ENCODE measurements around the gene MAPK8. TPM values are rescaled to one million over a fixed set of nuclear protein-coding genes. Genes with fewer than 3 reads are reported as not detected.
"Not testable (repeated sequence)": the region's sequence is repeated elsewhere in the genome, so short reads cannot be mapped to it uniquely, and the experiment has no call there.

MAPK8 gene
- total and polyA plus RNA-seq, 12 donors, result 7.6 to 103 (median 31.9) TPM

DNA sequence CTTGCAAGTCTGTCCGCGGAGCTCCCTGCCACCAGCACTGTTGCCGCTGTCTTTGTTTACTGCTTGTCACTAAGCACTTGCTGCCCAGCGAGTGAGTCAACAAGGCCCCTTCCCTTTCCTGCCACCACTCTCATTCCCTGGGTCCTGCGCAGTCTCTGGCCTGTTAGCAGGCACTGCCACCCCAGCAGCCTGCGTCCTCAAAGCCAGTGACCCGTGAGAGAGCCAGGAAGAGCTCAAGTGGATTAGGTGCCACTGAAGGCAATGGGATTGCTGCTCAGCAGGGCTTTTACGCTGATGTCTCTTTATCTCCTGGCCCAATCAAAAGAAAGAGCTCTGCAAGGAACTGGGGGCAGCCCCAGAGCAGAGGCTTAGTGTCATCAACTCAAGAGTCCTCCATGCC lies 31.8 kb upstream of the MAPK8 start, which contains the start of gene FRMPD2:
Gene FRMPD2 (minus strand): TSS at position 61 of the 400 bp plus-strand sequence. CDS start 129 bp downstream, outside the sequence.
- DNase-seq, result no peak
- Histone ChIP-seq H3K36me3 (replicated peaks in 1 of 2) (no peaks in the 10 kb centered on the region), H3K27me3 (no peaks in the 10 kb centered on the region), H3K9me3 (replicated peaks in 1 of 3) (no peaks in the 10 kb centered on the region), H3K4me1 (replicated peaks in 1 of 2) (no peaks in the 10 kb centered on the region), H3K27ac (no peak within 1 kb of the TSS), H3K4me3 (no peak within 1 kb of the TSS)
- 85 to 93% (median 89%) methylated on average over 7 to 8 of the region's 8 CpGs for WGBS, 4 donors
- intact Hi-C loops (cut with DNase I), result no loop called here
- TF ChIP-seq, protein P1, sequence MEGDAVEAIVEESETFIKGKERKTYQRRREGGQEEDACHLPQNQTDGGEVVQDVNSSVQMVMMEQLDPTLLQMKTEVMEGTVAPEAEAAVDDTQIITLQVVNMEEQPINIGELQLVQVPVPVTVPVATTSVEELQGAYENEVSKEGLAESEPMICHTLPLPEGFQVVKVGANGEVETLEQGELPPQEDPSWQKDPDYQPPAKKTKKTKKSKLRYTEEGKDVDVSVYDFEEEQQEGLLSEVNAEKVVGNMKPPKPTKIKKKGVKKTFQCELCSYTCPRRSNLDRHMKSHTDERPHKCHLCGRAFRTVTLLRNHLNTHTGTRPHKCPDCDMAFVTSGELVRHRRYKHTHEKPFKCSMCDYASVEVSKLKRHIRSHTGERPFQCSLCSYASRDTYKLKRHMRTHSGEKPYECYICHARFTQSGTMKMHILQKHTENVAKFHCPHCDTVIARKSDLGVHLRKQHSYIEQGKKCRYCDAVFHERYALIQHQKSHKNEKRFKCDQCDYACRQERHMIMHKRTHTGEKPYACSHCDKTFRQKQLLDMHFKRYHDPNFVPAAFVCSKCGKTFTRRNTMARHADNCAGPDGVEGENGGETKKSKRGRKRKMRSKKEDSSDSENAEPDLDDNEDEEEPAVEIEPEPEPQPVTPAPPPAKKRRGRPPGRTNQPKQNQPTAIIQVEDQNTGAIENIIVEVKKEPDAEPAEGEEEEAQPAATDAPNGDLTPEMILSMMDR (IDR thresholded peaks at IDR 0.05), result no peak
- no peak for TF ChIP-seq POLR2A (IDR thresholded peaks at IDR 0.05)

DNA sequence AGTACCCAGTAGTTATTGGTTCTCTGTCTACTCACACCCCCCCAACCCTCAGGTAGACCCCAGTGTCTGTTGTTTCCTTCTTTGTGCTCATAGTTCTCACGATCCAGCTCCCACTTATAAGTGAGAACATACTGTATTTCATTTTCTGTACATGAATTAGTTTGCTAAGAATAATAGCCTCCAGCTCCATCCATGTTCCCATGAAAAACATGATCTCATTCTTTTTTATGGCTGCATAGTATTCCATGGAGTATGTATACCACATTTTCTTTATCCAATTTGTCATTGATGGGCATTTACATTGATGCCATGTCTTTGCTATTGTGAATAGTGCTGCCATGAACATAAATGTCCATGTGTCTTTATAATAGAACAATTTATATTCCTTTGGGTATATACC lies 29.4 kb upstream of the MAPK8 start:
- DNase-seq, result no peak
- H3K4me3 ChIP-seq, result no peak overlapping the region
- intact Hi-C loops (cut with DNase I), result no loop called here
- no peak for TF ChIP-seq POLR2A (IDR thresholded peaks at IDR 0.05)
- TF ChIP-seq, protein P1 (IDR thresholded peaks at IDR 0.05), result no peak
- H3K4me1 ChIP-seq (replicated peaks in 1 of 2), result no peaks in the 10 kb centered on the region
- no peaks in the 10 kb centered on the region for H3K36me3 ChIP-seq (replicated peaks in 1 of 2)
- H3K27me3 ChIP-seq, result no peaks in the 10 kb centered on the region
- 88 to 97% (median 93%) methylated on average over 1 of the region's 1 CpG for WGBS, 4 donors
- no peak overlapping the region for H3K27ac ChIP-seq
- no peaks in the 10 kb centered on the region for H3K9me3 ChIP-seq (replicated peaks in 1 of 3)

DNA sequence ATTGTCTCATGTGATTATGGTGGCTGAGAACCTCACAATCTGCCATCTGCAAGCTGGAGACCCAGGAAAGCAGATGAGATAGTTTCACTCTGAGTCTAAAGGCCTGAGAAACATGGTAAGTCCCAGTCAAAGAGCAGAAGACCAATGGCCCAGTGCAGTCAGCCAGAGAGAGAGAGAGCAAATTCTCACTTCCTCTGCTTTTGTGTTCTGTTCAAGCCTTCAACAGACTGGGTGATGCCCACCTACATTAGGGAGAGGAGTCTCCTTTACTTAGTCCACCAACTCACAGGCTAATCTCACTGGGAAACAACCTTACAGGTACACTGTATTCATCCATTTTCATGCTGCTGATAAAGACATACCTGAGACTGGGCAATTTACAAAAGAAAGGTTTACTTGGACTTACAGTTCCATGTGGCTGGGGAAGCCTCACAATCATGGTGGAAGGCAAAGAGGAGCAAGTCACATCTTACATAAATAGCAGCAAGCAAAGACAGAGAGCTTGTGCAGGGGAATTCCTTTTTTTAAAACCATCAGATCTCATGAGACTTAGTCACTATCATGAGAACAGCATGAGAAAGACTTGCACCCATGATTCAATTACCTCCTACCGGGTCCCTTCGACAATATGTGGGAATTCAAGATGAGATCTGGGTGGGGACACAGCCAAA lies 27.3 kb upstream of the MAPK8 start:
- Histone ChIP-seq H3K27me3 (no peaks in the 10 kb centered on the region), H3K27ac (no peak overlapping the region), H3K9me3 (replicated peaks in 1 of 3) (no peaks in the 10 kb centered on the region), H3K4me3 (no peak overlapping the region), H3K36me3 (replicated peaks in 1 of 2) (no peaks in the 10 kb centered on the region), H3K4me1 (replicated peaks in 1 of 2) (no peaks in the 10 kb centered on the region)
- WGBS, 4 donors, result 93 to 97% (median 93%) methylated on average over 2 of the region's 2 CpGs
- no peak for DNase-seq
- intact Hi-C loops (cut with DNase I), result no loop called here
- TF ChIP-seq, protein P1 (IDR thresholded peaks at IDR 0.05), result no peak
- no peak for TF ChIP-seq POLR2A (IDR thresholded peaks at IDR 0.05)

DNA sequence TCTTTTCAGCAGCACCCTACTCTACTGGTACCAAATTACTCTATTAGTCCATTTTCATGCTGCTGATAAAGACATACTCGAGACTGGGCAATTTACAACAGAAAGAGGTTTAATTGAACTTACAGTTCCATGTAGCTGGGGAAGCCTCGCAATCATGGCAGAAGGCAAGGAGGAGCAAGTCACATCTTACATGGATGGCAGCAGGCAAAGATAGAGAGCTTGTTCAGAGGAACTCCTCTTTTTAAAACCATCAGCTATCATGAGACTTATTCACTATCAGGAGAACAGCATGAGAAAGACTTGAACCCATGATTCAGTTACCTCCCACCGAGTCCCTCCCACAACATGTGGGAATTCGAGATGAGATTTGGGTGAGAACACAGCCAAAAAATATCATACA lies 24.8 kb upstream of the MAPK8 start:
- H3K27me3 ChIP-seq; H3K27ac ChIP-seq; H3K4me1 ChIP-seq (replicated peaks in 1 of 2); DNase-seq; H3K9me3 ChIP-seq (replicated peaks in 1 of 3); intact Hi-C loops (cut with DNase I); H3K36me3 ChIP-seq (replicated peaks in 1 of 2); H3K4me3 ChIP-seq: not testable (repeated sequence)
- 64 to 74% (median 70%) methylated on average over 4 of the region's 4 CpGs for WGBS, 4 donors

DNA sequence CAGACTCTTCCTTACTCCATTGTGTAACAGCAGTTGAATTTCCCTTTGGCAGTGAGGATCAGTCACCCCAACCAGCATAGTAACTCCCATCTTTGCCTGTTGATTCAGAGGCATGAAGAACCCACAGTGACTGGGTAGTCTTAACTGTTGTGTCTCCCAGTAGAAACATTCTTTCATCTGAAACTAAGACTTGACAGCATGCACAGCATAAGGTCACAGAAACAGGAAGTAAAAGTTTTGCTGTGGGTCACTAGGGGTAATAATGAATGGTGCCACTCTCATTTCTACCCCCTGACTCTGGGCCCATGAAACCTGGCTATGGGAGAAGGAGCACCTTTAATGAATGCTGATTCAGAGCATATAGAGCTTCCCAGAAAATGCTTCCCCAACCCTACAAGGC lies 23.6 kb upstream of the MAPK8 start:
- intact Hi-C loops (cut with DNase I), result no loop called here
- no peak overlapping the region for H3K27ac ChIP-seq
- no peaks in the 10 kb centered on the region for H3K9me3 ChIP-seq (replicated peaks in 1 of 3)
- H3K36me3 ChIP-seq (replicated peaks in 1 of 2), result no peaks in the 10 kb centered on the region
- no peaks in the 10 kb centered on the region for H3K27me3 ChIP-seq
- no peak overlapping the region for H3K4me3 ChIP-seq
- no peak for DNase-seq
- TF ChIP-seq, protein P1 (IDR thresholded peaks at IDR 0.05), result no peak
- no peak for TF ChIP-seq POLR2A (IDR thresholded peaks at IDR 0.05)
- H3K4me1 ChIP-seq (replicated peaks in 1 of 2), result no peaks in the 10 kb centered on the region
